C4-2B (cell line): Measurements from ENCODE around the gene FOXM1.

Source experiments
- ZFX ChIP-seq: fragments of 450-650 bp; IDR thresholded peaks from 2 replicates; pipeline ENCODE4 v1.6.1; 2017
- TF ChIP-seq, protein P1 (sequence below): fragments of 450-650 bp; conservative IDR thresholded peaks from 2 replicates; pipeline ENCODE4 v1.5.1; 2017; ENCODE audit warnings: mild to moderate bottlenecking

DNA sequence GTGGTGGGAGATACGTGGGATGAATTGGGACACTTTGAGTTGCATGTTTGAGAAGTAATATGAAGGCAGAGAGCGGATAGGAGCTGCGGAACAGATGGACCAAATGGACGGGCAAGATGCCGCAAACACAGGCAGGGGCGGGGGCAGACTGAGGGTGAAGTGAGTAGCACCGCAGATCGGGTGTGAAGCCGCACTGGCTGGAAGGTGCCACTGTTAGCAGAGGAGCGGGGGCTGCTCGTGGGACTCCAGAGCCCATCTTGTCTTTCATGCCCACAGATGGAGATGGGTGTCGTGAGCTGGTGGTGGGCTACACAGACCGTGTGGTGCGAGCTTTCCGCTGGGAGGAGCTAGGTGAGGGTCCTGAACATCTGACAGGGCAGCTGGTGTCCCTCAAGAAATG lies 57.2 kb downstream of the FOXM1 start:
- TF ChIP-seq, protein P1, sequence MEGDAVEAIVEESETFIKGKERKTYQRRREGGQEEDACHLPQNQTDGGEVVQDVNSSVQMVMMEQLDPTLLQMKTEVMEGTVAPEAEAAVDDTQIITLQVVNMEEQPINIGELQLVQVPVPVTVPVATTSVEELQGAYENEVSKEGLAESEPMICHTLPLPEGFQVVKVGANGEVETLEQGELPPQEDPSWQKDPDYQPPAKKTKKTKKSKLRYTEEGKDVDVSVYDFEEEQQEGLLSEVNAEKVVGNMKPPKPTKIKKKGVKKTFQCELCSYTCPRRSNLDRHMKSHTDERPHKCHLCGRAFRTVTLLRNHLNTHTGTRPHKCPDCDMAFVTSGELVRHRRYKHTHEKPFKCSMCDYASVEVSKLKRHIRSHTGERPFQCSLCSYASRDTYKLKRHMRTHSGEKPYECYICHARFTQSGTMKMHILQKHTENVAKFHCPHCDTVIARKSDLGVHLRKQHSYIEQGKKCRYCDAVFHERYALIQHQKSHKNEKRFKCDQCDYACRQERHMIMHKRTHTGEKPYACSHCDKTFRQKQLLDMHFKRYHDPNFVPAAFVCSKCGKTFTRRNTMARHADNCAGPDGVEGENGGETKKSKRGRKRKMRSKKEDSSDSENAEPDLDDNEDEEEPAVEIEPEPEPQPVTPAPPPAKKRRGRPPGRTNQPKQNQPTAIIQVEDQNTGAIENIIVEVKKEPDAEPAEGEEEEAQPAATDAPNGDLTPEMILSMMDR = no peak
- no peak for TF ChIP-seq ZFX
